Natural killer cell (primary cell): ENCODE results near the gene SNAPC2. TPM values are rescaled to one million over a fixed set of nuclear protein-coding genes. Genes with fewer than 3 reads are reported as not detected.

Experiments used
- ATAC-seq, 3 donors: fragments of 150-1000 bp in 2 of 3; fragments of 200-7000 bp in 1 of 3; cut with Tn5 transposase; 1 replicate in 1 of 3; 2 replicates in 2 of 3; pipeline ENCODE4 v1.10.0; 2021; ENCODE audit warnings: mild to moderate bottlenecking in 2 of 3, moderate library complexity in 2 of 3
- DNase-seq, 2 donors: peaks; one replicate each; pipeline versions ENCODE4 v3.0.0 to v3.0.0-alpha.2; 2013 to 2021; ENCODE audit warnings: mixed read lengths in 1 of 2
- H3K27ac ChIP-seq: one replicate; pipeline ENCODE4 v1.5.1; 2013; ENCODE audit warnings: mild to moderate bottlenecking, low read length
- H3K27me3 ChIP-seq: one replicate; pipeline ENCODE4 v1.6.1; 2013; ENCODE audit warnings: low read length; ENCODE audit not compliant: control insufficient read depth, insufficient read depth
- H3K36me3 ChIP-seq: one replicate; pipeline ENCODE4 v1.6.1; 2013; ENCODE audit warnings: low read length; ENCODE audit not compliant: control insufficient read depth, insufficient read depth
- H3K4me1 ChIP-seq: one replicate; pipeline ENCODE4 v1.6.1; 2013; ENCODE audit warnings: low read length; ENCODE audit not compliant: control insufficient read depth, insufficient read depth
- H3K4me3 ChIP-seq: one replicate; pipeline ENCODE4 v1.5.1; 2013; ENCODE audit warnings: low read length
- H3K9me3 ChIP-seq: one replicate; pipeline ENCODE4 v1.6.1; 2013; ENCODE audit warnings: low read length; ENCODE audit not compliant: control insufficient read depth, insufficient read depth
- H3K27ac Mint-ChIP-seq, 2 donors: one replicate each; pipeline ENCODE4 v1.8.0; 2022; ENCODE audit warnings: mild to moderate bottlenecking in 2 of 2, mixed read lengths in 2 of 2, moderate library complexity in 1 of 2
- H3K27me3 Mint-ChIP-seq, 2 donors: one replicate each; pipeline ENCODE4 v1.8.0; 2022; ENCODE audit warnings: low read depth in 2 of 2, mixed read lengths in 2 of 2
- H3K36me3 Mint-ChIP-seq: one replicate; pipeline ENCODE4 v1.8.0; 2022; ENCODE audit warnings: mixed read lengths
- H3K4me1 Mint-ChIP-seq, 2 donors: one replicate each; pipeline ENCODE4 v1.8.0; 2022; ENCODE audit warnings: mixed read lengths in 2 of 2
- H3K4me3 Mint-ChIP-seq: one replicate; pipeline ENCODE4 v1.8.0; 2022; ENCODE audit warnings: mild to moderate bottlenecking, moderate library complexity, mixed read lengths
- H3K9me3 Mint-ChIP-seq, 2 donors: one replicate each; pipeline ENCODE4 v1.8.0; 2022; ENCODE audit warnings: mixed read lengths in 2 of 2
- WGBS: methylation state at CpG from one replicate; pipeline ENCODE4 v1.1.7; 2013; ENCODE audit warnings: missing lambda C conversion rate; ENCODE audit not compliant: insufficient coverage; 5-methylcytosine and 5-hydroxymethylcytosine counted together
- intact Hi-C: fragments of 100-400 bp; cut with micrococcal nuclease; formaldehyde crosslinking; loops from one replicate; pipeline ENCODE4 v1.14.2; 2022
- total RNA-seq, 4 donors: library from RNA; stranded (reverse); fragments of 120-200 nt in 1 of 4; gene quantifications; one replicate each; pipeline versions ENCODE4 v1.2.3 to v1.2.4, GENCODE V29; 2013 to 2022
- TF ChIP-seq, protein P1 (sequence below): fragments of 200-600 bp; IDR thresholded peaks from one replicate; pipeline ENCODE4 v1.8.0; 2022; ENCODE audit warnings: antibody characterized with exemption

The SNAPC2 gene
- total RNA-seq, 3 donors from 2014 or later (not counting 1 experiment from before 2014, with no cell fraction given) = 22.1 to 32.4 (median 27.1) TPM

DNA sequence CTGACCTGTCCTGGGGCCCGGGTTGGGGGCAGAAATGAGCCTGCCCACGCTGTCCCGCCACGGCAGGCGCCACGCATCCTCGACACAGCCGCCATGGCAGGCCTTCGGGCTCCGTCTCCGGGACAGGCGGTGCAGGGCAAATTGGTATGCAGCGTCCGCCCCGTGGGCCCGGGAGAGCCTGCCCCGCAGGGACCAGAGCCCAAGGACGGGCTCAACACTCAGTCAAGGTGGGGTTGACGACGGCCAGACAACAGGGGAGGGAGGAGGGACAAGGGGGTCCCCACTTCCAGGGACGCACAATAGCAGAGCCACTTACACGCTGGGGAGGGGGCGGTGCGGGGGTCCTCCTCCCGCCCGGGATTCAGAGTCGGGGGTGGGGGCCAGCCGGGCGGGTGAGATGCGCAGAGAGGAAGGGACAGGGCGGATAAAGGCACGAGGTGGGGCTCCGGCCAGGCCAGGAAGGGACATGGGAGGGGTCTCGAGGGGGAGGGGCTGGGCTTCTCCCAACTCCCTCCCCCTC is 4.6 kb downstream of the SNAPC2 start:
- Mint-ChIP-seq H3K4me1 (peaks cover 13 to 41% of the 10 kb centered on the region in 2 donors), H3K4me3 (no peak overlapping the region), H3K9me3 (no peaks in the 10 kb centered on the region), H3K27ac (peak overlapping the region in 1 of 2 donors; percentile 74), H3K27me3 (peaks cover 0 to 5% of the 10 kb centered on the region in 2 donors), H3K36me3 (no peaks in the 10 kb centered on the region)
- Histone ChIP-seq H3K36me3 (peaks cover 11% of the 10 kb centered on the region), H3K4me3 (no peak overlapping the region), H3K4me1 (peaks cover 37% of the 10 kb centered on the region), H3K27me3 (no peaks in the 10 kb centered on the region), H3K9me3 (no peaks in the 10 kb centered on the region), H3K27ac (no peak overlapping the region)
- DNase-seq (no peak), ATAC-seq (no peak)
- intact Hi-C loops = loop anchor here (1.0 kb wide), 1 partner anchor 71 kb away; no protein-coding TSS in a partner anchor
- TF ChIP-seq, protein P1, sequence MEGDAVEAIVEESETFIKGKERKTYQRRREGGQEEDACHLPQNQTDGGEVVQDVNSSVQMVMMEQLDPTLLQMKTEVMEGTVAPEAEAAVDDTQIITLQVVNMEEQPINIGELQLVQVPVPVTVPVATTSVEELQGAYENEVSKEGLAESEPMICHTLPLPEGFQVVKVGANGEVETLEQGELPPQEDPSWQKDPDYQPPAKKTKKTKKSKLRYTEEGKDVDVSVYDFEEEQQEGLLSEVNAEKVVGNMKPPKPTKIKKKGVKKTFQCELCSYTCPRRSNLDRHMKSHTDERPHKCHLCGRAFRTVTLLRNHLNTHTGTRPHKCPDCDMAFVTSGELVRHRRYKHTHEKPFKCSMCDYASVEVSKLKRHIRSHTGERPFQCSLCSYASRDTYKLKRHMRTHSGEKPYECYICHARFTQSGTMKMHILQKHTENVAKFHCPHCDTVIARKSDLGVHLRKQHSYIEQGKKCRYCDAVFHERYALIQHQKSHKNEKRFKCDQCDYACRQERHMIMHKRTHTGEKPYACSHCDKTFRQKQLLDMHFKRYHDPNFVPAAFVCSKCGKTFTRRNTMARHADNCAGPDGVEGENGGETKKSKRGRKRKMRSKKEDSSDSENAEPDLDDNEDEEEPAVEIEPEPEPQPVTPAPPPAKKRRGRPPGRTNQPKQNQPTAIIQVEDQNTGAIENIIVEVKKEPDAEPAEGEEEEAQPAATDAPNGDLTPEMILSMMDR = no peak
- 59% methylated on average over 32 of the region's 34 CpGs for WGBS

DNA sequence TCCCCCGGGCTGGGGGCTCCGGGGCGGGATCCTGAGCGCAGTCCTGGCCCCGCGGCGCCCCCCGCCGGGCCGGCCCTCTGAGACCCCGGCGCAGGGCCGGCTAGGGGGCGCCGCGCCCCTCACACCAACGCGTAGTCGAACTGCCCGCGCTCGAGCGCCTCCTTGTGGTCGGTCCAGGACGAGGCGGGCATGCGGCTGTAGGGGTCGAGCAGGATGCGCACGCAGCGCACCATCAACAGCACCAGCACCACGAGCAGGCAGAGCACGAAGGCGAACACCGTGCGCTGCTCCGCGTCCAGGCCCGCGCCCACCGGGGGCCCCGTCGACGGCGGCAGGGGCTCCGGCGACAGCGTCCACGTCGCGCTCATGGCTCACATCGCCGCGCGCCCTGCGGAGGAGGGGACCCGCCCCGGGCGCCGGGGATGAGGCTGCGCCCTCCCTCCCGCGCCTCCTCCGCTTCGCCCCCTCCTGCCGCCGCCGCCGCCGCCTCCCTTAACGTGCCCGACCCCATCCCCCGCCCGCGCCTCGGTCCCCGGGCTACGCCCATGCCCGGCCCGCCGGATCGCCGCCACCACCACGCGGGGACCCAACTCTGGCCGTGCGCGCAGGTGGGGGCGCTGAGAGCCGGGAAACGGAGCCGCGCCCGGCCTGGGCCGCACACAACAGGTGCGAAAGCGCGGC is 5.2 kb downstream of the SNAPC2 start:
- peak; percentile 80 to 91 for DNase-seq
- Histone ChIP-seq H3K27me3 (no peaks in the 10 kb centered on the region), H3K27ac (no peak overlapping the region), H3K36me3 (peaks cover 11% of the 10 kb centered on the region), H3K4me3 (no peak overlapping the region), H3K4me1 (peaks cover 35% of the 10 kb centered on the region), H3K9me3 (no peaks in the 10 kb centered on the region)
- intact Hi-C loops = loop anchor here (1.0 kb wide), 1 partner anchor 72 kb away; no protein-coding TSS in a partner anchor
- peak; percentile 11 to 22 (median 16) for ATAC-seq
- peak overlapping the region; percentile 85 for H3K4me3 Mint-ChIP-seq
- no peaks in the 10 kb centered on the region for H3K36me3 Mint-ChIP-seq
- TF ChIP-seq, protein P1 = peak; percentile 83
- H3K4me1 Mint-ChIP-seq = peaks cover 7 to 35% of the 10 kb centered on the region in 2 donors
- H3K27me3 Mint-ChIP-seq = no peaks in the 10 kb centered on the region
- peak overlapping the region in 1 of 2 donors; percentile 74 for H3K27ac Mint-ChIP-seq
- no peaks in the 10 kb centered on the region for H3K9me3 Mint-ChIP-seq
- under 1% methylated on average over 98 of the region's 98 CpGs for WGBS

DNA sequence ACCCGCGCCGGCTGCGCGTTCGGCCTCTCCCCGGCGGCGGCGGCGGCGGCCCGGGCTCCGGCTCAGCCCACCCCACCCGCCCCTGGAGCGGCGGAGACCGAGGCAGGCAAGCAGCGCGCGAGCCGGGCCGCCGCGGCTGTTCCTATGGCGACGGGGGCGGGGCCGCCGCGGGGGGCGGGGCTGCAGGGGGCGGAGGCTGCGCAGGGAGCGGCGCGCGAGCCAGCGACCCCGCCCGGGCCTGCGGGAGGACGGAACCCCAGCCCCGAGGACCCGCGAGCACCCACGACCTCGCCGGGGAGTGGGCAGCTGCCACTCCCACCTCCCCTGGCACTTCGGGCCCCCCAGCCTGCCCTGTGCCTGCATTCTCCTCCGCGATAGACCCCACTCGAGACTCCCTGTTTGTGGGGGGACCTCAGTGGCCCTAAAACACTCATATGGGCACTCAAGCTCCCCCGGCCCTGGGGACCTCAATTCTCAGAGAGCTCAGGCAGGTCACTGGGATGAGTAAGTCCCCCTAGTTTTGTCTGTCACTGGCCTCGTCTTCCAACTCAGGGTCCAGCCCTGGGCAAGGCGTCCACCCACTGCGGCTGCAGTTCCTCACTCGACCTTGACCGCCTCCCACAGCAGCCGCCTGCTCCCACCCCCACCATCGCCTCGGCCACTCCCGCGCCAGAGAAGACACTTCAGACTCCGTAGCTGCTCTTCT is 6.0 kb downstream of the SNAPC2 start, which contains the start of gene CTXN1:
Gene CTXN1 (minus strand): TSS at position 115 of the 706 bp plus-strand sequence. CDS start 597 bp downstream, outside the sequence.
- 18% methylated on average over 65 of the region's 65 CpGs for WGBS
- H3K27me3 ChIP-seq = no peaks in the 10 kb centered on the region
- TF ChIP-seq, protein P1 = no peak
- ATAC-seq = peak; percentile 57 to 64 (median 61)
- H3K4me1 ChIP-seq = peaks cover 32% of the 10 kb centered on the region
- DNase-seq = peak; percentile 73 to 81
- H3K4me3 Mint-ChIP-seq = peak within 1 kb of the TSS; percentile 85
- no peaks in the 10 kb centered on the region for H3K9me3 ChIP-seq
- peak within 1 kb of the TSS in 1 of 2 donors; percentile 74 for H3K27ac Mint-ChIP-seq
- no peaks in the 10 kb centered on the region for H3K9me3 Mint-ChIP-seq
- H3K36me3 ChIP-seq = peaks cover 17% of the 10 kb centered on the region
- peaks cover 2 to 29% of the 10 kb centered on the region in 2 donors for H3K4me1 Mint-ChIP-seq
- no peak within 1 kb of the TSS for H3K27ac ChIP-seq
- no peaks in the 10 kb centered on the region for H3K27me3 Mint-ChIP-seq
- no peak within 1 kb of the TSS for H3K4me3 ChIP-seq
- intact Hi-C loops = no loop called here
- no peaks in the 10 kb centered on the region for H3K36me3 Mint-ChIP-seq
